BE2C (cell line): ENCODE results near the gene SPTSSA.

Experiments used
- DNase-seq: peaks from one replicate; pipeline ENCODE4 v3.0.0-alpha.2; 2020
- H3K27me3 ChIP-seq: fragments of 250-450 bp; sonication (Bioruptor Pico); 2 replicates; pipeline ENCODE4 v1.5.1; 2020; ENCODE audit warnings: mild to moderate bottlenecking
- H3K36me3 ChIP-seq: fragments of 250-450 bp; sonication (Bioruptor Pico); 2 replicates; pipeline ENCODE4 v1.5.1; 2020; ENCODE audit warnings: mild to moderate bottlenecking
- H3K4me1 ChIP-seq: fragments of 250-450 bp; sonication (Bioruptor Pico); 2 replicates; pipeline ENCODE4 v1.5.1; 2020
- H3K4me3 ChIP-seq: 2 replicates; pipeline ENCODE4 v1.5.1; 2011; ENCODE audit warnings: low read depth, low read length
- H3K9me3 ChIP-seq: fragments of 250-450 bp; sonication (Bioruptor Pico); 2 replicates; pipeline ENCODE4 v1.5.1; 2020
- TF ChIP-seq, protein P1 (sequence below): IDR thresholded peaks from 2 replicates; pipeline ENCODE4 v1.5.1; 2012; ENCODE audit warnings: mild to moderate bottlenecking, low read depth, low read length

The SPTSSA gene

DNA sequence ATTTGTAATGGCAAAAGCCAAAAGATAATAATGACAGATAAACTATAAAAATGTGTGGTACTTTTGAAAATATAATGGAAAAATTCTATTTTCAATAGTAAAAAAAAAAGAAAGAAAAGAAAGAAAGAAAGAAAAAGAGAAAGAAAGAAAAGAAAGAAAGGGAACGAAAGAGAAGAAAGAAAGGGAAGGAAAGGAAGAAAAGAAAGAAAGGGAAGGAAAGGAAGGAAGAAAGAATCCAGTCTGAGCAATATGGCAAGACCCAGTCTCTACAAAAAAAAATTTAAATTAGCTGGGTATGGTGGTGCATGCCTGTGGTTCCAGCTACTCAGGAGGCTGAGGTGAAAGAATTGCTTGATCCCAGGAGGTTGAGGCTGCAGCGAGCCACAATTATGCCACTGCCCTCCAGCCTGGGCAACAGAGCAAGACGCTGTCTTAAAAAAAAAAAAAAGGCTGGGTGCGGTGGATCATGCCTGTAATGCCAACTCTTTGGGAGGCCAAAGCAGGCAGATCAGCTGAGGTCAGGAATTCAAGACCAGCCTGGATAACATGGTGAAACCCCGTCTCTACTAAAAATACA, 39.1 kb upstream of the SPTSSA start:
- no peak overlapping the region for H3K4me3 ChIP-seq
- DNase-seq = no peak
- TF ChIP-seq, protein P1, sequence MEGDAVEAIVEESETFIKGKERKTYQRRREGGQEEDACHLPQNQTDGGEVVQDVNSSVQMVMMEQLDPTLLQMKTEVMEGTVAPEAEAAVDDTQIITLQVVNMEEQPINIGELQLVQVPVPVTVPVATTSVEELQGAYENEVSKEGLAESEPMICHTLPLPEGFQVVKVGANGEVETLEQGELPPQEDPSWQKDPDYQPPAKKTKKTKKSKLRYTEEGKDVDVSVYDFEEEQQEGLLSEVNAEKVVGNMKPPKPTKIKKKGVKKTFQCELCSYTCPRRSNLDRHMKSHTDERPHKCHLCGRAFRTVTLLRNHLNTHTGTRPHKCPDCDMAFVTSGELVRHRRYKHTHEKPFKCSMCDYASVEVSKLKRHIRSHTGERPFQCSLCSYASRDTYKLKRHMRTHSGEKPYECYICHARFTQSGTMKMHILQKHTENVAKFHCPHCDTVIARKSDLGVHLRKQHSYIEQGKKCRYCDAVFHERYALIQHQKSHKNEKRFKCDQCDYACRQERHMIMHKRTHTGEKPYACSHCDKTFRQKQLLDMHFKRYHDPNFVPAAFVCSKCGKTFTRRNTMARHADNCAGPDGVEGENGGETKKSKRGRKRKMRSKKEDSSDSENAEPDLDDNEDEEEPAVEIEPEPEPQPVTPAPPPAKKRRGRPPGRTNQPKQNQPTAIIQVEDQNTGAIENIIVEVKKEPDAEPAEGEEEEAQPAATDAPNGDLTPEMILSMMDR = no peak
- H3K36me3 ChIP-seq = no peaks in the 10 kb centered on the region
- no peaks in the 10 kb centered on the region for H3K4me1 ChIP-seq
- no peaks in the 10 kb centered on the region for H3K27me3 ChIP-seq
- H3K9me3 ChIP-seq = no peaks in the 10 kb centered on the region

DNA sequence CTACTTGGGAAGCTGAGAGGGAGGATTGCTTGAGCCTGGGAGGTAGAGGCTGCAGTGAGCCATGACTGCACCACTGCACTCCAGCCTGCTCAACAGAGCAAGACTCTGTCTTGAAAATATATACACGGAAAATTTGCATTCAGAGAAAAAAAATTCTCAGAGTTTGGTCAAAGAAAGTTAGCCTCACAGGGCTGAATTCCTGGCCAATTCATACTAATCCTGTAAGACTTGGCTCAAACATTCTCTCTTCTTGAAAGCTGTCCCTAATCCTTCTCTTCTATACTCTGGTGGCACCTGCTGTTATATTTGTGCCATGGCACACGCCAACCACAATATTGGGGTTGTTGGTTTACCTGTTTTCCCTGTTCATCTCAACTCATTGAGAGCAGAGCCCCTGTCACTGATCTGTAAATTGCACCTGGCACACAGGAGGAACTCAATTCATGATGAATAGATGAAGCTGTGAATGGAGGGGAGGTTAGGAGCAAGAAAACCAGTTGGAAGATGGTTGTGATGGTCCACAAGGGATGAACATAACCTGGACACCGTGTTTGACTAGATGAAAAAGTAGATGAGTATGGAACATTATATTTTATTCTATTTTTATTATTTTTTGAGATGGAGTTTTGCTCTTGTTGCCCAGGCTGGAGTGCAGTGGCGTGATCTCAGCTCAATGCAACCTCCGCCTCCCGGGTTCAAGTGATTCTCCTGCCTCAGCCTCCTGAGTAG, 36.8 kb upstream of the SPTSSA start:
- H3K4me3 ChIP-seq = no peak overlapping the region
- DNase-seq = peak; percentile 24
- TF ChIP-seq, protein P1 = peak; percentile 85
- no peaks in the 10 kb centered on the region for H3K9me3 ChIP-seq
- no peaks in the 10 kb centered on the region for H3K36me3 ChIP-seq
- H3K4me1 ChIP-seq = no peaks in the 10 kb centered on the region
- no peaks in the 10 kb centered on the region for H3K27me3 ChIP-seq

DNA sequence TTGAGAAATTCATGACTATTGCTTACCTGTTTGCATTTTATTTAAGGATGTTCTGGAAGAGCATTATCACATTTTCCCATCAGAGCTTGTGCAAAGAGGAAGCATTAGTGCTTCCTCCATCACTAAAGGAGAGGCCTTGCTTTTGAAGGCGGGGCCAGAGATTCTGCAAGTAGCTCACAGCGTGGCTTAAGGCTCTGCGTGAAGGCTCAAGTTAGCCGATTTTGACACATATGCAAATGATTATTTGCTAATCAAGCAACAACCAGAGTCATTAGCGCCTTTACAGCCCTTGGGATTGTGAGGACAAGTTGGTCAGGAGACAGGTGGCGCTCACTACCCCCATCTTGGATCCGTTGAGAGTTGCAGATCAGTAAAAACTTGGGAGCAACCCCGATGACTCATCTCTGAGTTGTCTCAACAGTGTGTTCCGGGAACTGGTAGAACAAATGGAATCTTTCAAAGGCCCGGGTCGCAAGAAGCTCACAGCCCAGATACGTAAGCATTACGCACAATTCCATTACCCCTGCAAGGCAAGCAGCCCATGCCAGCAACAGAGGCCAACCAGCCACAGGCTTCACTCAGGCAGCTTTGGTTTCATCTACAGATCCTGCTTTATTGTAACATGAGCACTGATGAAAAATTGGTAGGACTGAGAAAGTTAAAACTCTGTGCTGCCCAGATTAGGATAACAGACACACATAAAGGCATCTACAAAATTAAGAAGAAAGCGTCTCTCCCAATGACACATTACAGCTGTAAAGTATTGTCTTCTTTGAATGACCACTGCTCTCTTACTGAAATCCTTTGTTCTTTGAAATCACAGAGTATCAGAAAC, 34.9 kb upstream of the SPTSSA start:
- Histone ChIP-seq H3K9me3 (no peaks in the 10 kb centered on the region), H3K36me3 (no peaks in the 10 kb centered on the region), H3K4me1 (no peaks in the 10 kb centered on the region), H3K27me3 (no peaks in the 10 kb centered on the region), H3K4me3 (no peak overlapping the region)
- TF ChIP-seq, protein P1 = no peak
- DNase-seq = no peak

DNA sequence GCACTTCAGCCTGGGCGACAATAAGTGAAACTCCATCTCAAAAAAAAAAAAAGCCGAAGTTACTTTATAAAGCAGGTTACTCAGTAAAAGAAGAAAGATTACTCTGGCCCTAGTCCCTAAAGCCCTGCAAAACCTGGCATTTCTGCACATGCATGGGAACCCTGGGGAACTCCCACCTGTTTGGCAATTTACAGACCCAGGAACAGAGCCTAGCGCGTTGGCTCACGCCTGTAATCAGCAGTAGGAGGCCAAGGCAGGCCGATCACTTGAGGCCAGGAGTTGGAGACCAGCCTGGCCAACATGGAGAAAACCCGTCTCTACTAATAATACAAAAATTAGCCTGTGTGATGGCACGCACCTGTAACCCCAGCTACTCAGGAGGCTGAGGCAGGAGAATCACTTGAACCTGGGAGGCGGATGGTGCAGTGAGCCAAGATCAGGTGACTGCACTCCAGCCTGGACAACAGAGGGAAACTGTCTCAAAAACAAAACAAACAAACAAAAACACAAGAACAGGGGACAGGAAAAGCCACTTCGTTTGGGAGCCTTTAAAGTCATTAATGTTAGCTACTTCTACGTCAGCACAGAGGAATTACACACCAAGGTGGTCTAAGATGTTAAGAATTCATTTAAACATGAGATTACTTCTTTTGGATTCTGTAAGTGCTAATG, 34.1 kb upstream of the SPTSSA start:
- H3K27me3 ChIP-seq = no peaks in the 10 kb centered on the region
- no peaks in the 10 kb centered on the region for H3K4me1 ChIP-seq
- no peak for DNase-seq
- TF ChIP-seq, protein P1 = no peak
- H3K4me3 ChIP-seq = no peak overlapping the region
- H3K9me3 ChIP-seq = no peaks in the 10 kb centered on the region
- no peaks in the 10 kb centered on the region for H3K36me3 ChIP-seq

DNA sequence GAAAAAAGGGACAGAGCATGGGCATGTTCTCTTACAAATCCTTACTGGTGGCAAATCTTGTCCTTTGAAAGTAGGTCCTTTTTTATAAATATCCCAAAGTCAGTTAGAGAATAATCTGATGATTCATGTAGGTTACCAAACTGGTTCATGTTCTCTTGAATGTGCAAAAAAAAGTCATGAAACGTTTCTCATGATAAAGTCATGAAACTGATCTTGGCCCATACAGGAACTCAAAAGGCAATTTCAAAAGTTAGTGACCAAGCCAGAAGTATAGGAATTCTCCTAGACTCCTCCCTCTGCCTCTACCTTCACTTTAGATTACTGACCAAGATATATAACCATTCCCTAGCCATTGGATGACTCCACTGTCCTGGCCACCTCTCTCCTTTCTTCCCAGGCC, 27.3 kb upstream of the SPTSSA start:
- H3K36me3 ChIP-seq = no peaks in the 10 kb centered on the region
- TF ChIP-seq, protein P1 = no peak
- no peaks in the 10 kb centered on the region for H3K27me3 ChIP-seq
- no peaks in the 10 kb centered on the region for H3K9me3 ChIP-seq
- no peak overlapping the region for H3K4me3 ChIP-seq
- no peak for DNase-seq
- no peaks in the 10 kb centered on the region for H3K4me1 ChIP-seq
